K562 (cell line): ENCODE data around the gene ATP10B. TPM values are rescaled to one million over a fixed set of nuclear protein-coding genes. Genes with fewer than 3 reads are reported as not detected.

ENCODE experiments used
- ATAC-seq: fragments of 200-7000 bp; cut with Tn5 transposase; 3 replicates; pipeline ENCODE4 v1.9.1; 2020; ENCODE audit warnings: moderate library complexity
- BruUV-seq: library from RNA; stranded (reverse); fragments of 400-500 nt; replicated peaks from 2 replicates; lab custom pipeline; 2021; lab: Mats Ljungman, UMichigan
- CTCF ChIA-PET: fragments of 300-600 bp; formaldehyde crosslinking; extraction: SDS; loops from one replicate; lab custom pipeline; 2021; ENCODE audit warnings: low intra/inter-chr PET ratio; lab: Yijun Ruan, JAX
- POLR2A ChIA-PET: fragments of 300-600, 350-650 bp; sonication (Branson Sonifier 250); formaldehyde crosslinking; extraction: SDS; loops from one replicate; lab custom pipeline; 2021; ENCODE audit warnings: antibody characterized with exemption, inconsistent platforms; lab: Yijun Ruan, JAX
- DNase-seq, 4 experiments: peaks; one replicate each; pipeline versions ENCODE4 v3.0.0 to v3.0.0-alpha.2; 2011 to 2018; ENCODE audit warnings: low spot score in 3 of 4, mixed read lengths in 3 of 4; ENCODE audit errors: extremely low read depth in 1 of 4
- FAIRE-seq: peaks from 2 replicates; lab custom pipeline; 2011; peaks lifted over from hg19 to GRCh38; lab: Jason Lieb, UNC
- H2AFZ ChIP-seq: 2 replicates; pipeline ENCODE4 v1.6.0; 2011; ENCODE audit warnings: low read depth, low read length, control low read depth, inconsistent platforms
- H3K27ac ChIP-seq: fragments of 200-600 bp; 3 replicates; pipeline ENCODE4 v1.8.0; 2011; ENCODE audit warnings: low read depth, mild to moderate bottlenecking, control low read depth, inconsistent platforms, low read length, moderate library complexity, mixed read lengths; ENCODE audit errors: extremely low read depth
- H3K27me3 ChIP-seq, 2 experiments: fragments of 300-600 bp in 1 of 2; 2 replicates in 1 of 2; 3 replicates in 1 of 2; pipeline versions ENCODE4 v1.6.0 to v1.8.0; 2011; ENCODE audit warnings: inconsistent platforms in 2 of 2, low read length in 2 of 2, mild to moderate bottlenecking in 1 of 2, mixed read lengths in 1 of 2, moderate library complexity in 1 of 2; ENCODE audit not compliant: control insufficient read depth in 2 of 2, insufficient read depth in 2 of 2
- H3K36me3 ChIP-seq: fragments of 300-600 bp; 3 replicates; pipeline ENCODE4 v1.8.0; 2011; ENCODE audit warnings: mild to moderate bottlenecking, low read length, inconsistent platforms; ENCODE audit not compliant: control insufficient read depth, insufficient read depth
- H3K4me1 ChIP-seq, 2 experiments: fragments of 200-600 bp in 1 of 2; replicated peaks in 1 of 2; 2 replicates in 1 of 2; 3 replicates in 1 of 2; pipeline versions ENCODE4 v1.5.1 to v1.8.0; 2011; ENCODE audit warnings: inconsistent platforms in 2 of 2, low read length in 2 of 2, mild to moderate bottlenecking in 1 of 2, mixed read lengths in 1 of 2, moderate library complexity in 1 of 2; ENCODE audit not compliant: control insufficient read depth in 2 of 2, insufficient read depth in 2 of 2
- H3K4me2 ChIP-seq: 2 replicates; pipeline ENCODE4 v1.6.1; 2011; ENCODE audit warnings: low read length, control low read depth, inconsistent platforms, mixed read lengths; ENCODE audit not compliant: insufficient read depth
- H3K4me3 ChIP-seq: fragments of 200-600 bp; sonication (generic), shearing (Covaris generic); 2 replicates; pipeline ENCODE4 v1.5.1; 2016; ENCODE audit warnings: control low read depth, inconsistent platforms
- H3K79me2 ChIP-seq: fragments of 200-600 bp; 3 replicates; pipeline ENCODE4 v1.8.0; 2011; ENCODE audit warnings: low read length, inconsistent platforms; ENCODE audit not compliant: control insufficient read depth, insufficient read depth
- H3K9ac ChIP-seq, 2 experiments: 2 replicates each; pipeline versions ENCODE4 v1.6.0 to v1.6.1; 2011; ENCODE audit warnings: low read depth in 2 of 2, low read length in 2 of 2, control low read depth in 1 of 2, inconsistent platforms in 1 of 2, mild to moderate bottlenecking in 1 of 2, mixed read lengths in 1 of 2; ENCODE audit not compliant: insufficient read depth in 1 of 2
- H3K9me1 ChIP-seq: one replicate; pipeline ENCODE4 v1.6.0; 2011; ENCODE audit warnings: inconsistent platforms, mild to moderate bottlenecking, low read length, moderate library complexity; ENCODE audit not compliant: control insufficient read depth, insufficient read depth
- H3K9me3 ChIP-seq: replicated peaks from 2 replicates; pipeline ENCODE4 v1.5.1; 2011; ENCODE audit warnings: low read depth, low read length, inconsistent platforms; ENCODE audit not compliant: control insufficient read depth, insufficient read depth
- H4K20me1 ChIP-seq: replicated peaks from 2 replicates; pipeline ENCODE4 v1.6.1; 2011; ENCODE audit warnings: low read length, inconsistent platforms, mixed read lengths; ENCODE audit not compliant: control insufficient read depth, insufficient read depth
- ARNT ChIP-seq, 2 experiments: fragments of 450-650 bp; IDR thresholded peaks; 2 replicates each; pipeline ENCODE4 v1.6.1; 2016; ENCODE audit warnings: mild to moderate bottlenecking in 1 of 2
- CAMTA2 ChIP-seq: fragments of 250-450 bp; sonication (Bioruptor Pico); conservative IDR thresholded peaks from 2 replicates; pipeline ENCODE4 v1.5.1; 2022
- ESRRA ChIP-seq: fragments of 450-650 bp; IDR thresholded peaks from 2 replicates; pipeline ENCODE4 v1.6.1; 2014; ENCODE audit warnings: low read depth, mild to moderate bottlenecking, moderate library complexity, borderline replicate concordance
- ETS1 ChIP-seq: conservative IDR thresholded peaks from 2 replicates; pipeline ENCODE4 v1.6.1; 2011; ENCODE audit warnings: low read depth, mild to moderate bottlenecking, low read length; ENCODE audit not compliant: control insufficient read depth
- FOSL1 ChIP-seq: fragments of 200-800 bp; sonication (Bioruptor generic); conservative IDR thresholded peaks from 2 replicates; pipeline ENCODE4 v1.6.1; 2016; ENCODE audit warnings: missing genetic modification characterization, missing compliant biosample characterization
- HLTF ChIP-seq: fragments of 450-650 bp; IDR thresholded peaks from 2 replicates; pipeline ENCODE4 v1.6.1; 2016
- MAFK ChIP-seq: IDR thresholded peaks from 2 replicates; pipeline ENCODE4 v1.6.1; 2011; ENCODE audit warnings: low read length, improper control_type of control experiment
- NCOA6 ChIP-seq: fragments of 450-650 bp; IDR thresholded peaks from 2 replicates; pipeline ENCODE4 v1.6.1; 2017; ENCODE audit warnings: mild to moderate bottlenecking
- NUFIP1 ChIP-seq: fragments of 450-650 bp; IDR thresholded peaks from 2 replicates; pipeline ENCODE4 v1.6.1; 2018; ENCODE audit not compliant: partially characterized antibody
- PCBP1 ChIP-seq: fragments of 200-400 bp; formaldehyde crosslinking; IDR thresholded peaks from 2 replicates; pipeline ENCODE4 v1.6.1; 2018; ENCODE audit warnings: mild to moderate bottlenecking, low read depth, low read length; ENCODE audit not compliant: poor library complexity, severe bottlenecking
- POLR2AphosphoS2 ChIP-seq: IDR thresholded peaks from 2 replicates; pipeline ENCODE4 v1.6.1; 2012; ENCODE audit warnings: low read length, improper control_type of control experiment
- SRSF9 ChIP-seq: fragments of 200-400 bp; formaldehyde crosslinking; IDR thresholded peaks from 2 replicates; pipeline ENCODE4 v1.6.1; 2017; ENCODE audit warnings: low read depth, low read length, borderline replicate concordance
- WGBS: fragments of 100-300 bp; shearing (Covaris generic); methylation state at CpG from one replicate; pipeline ENCODE4 v1.1.6; 2016; ENCODE audit warnings: low coverage, mixed read lengths; ENCODE audit not compliant: insufficient coverage; ENCODE audit errors: missing lambda C conversion rate; 5-methylcytosine and 5-hydroxymethylcytosine counted together
- in situ Hi-C: fragments of 300-500 bp; cut with MboI; formaldehyde crosslinking; loops from 4 replicates; pipeline ENCODE4 v1.15.0; 2018; ENCODE audit warnings: inconsistent platforms, mixed read lengths
- intact Hi-C: fragments of 100-400 bp; cut with micrococcal nuclease; formaldehyde crosslinking; loops from 2 replicates; pipeline ENCODE4 v1.14.2; 2022
- polyA plus RNA-seq, 8 experiments: library from polyadenylated mRNA; depleted of rRNA in 4 of 8; stranded (reverse) in 5 of 8; unstranded in 3 of 8; fragments of >200 nt; fragmentation: Nextera tagmentation in 2 of 8; fragmentation: Illumina TruSeq in 1 of 8; extraction: Ambion mirVana in 2 of 8; extraction: Trizol in 1 of 8; gene quantifications; 2 replicates each; pipeline versions ENCODE4 v1.2.1 to v1.2.3, GENCODE V29; 2011 to 2014; ENCODE audit warnings: inconsistent platforms in 1 of 8, missing spikeins in 1 of 8
- total RNA-seq, 7 experiments: library from RNA; depleted of rRNA in 6 of 7; stranded (reverse); fragments of >200 nt in 6 of 7; fragmentation: Illumina TruSeq in 2 of 7; extraction: Trizol in 2 of 7; gene quantifications; 2 replicates each; pipeline versions ENCODE4 v1.2.1 to v1.2.3, GENCODE V29; 2011 to 2021; ENCODE audit warnings: low replicate concordance in 1 of 7
- TF ChIP-seq, protein P1 (sequence below): sonication (generic); formaldehyde crosslinking; IDR thresholded peaks from 2 replicates; pipeline ENCODE4 v1.8.0; 2023; ENCODE audit warnings: mild to moderate bottlenecking, missing genetic modification reagents

ATP10B gene
- total and polyA plus RNA-seq, 9 of the 15 experiments (the other 6 are each of a cell fraction or from before 2014, with no cell fraction given) = 0.04 TPM; not detected in 8

GRCh38 chr5:160573318-160573717 lies 278.7 kb downstream of the ATP10B start:
- H4K20me1 ChIP-seq = no peaks in the 10 kb centered on the region
- no peak for FAIRE-seq
- in situ Hi-C loops (no loop called here), intact Hi-C loops (no loop called here)
- TF ChIP-seq, protein P1, sequence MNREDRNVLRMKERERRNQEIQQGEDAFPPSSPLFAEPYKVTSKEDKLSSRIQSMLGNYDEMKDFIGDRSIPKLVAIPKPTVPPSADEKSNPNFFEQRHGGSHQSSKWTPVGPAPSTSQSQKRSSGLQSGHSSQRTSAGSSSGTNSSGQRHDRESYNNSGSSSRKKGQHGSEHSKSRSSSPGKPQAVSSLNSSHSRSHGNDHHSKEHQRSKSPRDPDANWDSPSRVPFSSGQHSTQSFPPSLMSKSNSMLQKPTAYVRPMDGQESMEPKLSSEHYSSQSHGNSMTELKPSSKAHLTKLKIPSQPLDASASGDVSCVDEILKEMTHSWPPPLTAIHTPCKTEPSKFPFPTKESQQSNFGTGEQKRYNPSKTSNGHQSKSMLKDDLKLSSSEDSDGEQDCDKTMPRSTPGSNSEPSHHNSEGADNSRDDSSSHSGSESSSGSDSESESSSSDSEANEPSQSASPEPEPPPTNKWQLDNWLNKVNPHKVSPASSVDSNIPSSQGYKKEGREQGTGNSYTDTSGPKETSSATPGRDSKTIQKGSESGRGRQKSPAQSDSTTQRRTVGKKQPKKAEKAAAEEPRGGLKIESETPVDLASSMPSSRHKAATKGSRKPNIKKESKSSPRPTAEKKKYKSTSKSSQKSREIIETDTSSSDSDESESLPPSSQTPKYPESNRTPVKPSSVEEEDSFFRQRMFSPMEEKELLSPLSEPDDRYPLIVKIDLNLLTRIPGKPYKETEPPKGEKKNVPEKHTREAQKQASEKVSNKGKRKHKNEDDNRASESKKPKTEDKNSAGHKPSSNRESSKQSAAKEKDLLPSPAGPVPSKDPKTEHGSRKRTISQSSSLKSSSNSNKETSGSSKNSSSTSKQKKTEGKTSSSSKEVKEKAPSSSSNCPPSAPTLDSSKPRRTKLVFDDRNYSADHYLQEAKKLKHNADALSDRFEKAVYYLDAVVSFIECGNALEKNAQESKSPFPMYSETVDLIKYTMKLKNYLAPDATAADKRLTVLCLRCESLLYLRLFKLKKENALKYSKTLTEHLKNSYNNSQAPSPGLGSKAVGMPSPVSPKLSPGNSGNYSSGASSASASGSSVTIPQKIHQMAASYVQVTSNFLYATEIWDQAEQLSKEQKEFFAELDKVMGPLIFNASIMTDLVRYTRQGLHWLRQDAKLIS (CRISPR knock-in tag) = no peak
- TF ChIP-seq NCOA6 = no peak
- no peak for TF ChIP-seq MAFK
- TF ChIP-seq PCBP1 = no peak
- TF ChIP-seq FOSL1 = no peak
- TF ChIP-seq POLR2AphosphoS2 = no peak
- no peak for TF ChIP-seq ESRRA
- TF ChIP-seq ETS1 = no peak
- no peak for TF ChIP-seq SRSF9
- TF ChIP-seq NUFIP1 = no peak
- no peak for TF ChIP-seq CAMTA2 (CRISPR knock-in tag)
- TF ChIP-seq HLTF = no peak
- no peak for TF ChIP-seq ARNT (IDR thresholded peaks at IDR 0.05)
- TF ChIP-seq, all 486 proteins: peak for 0
- no peak for ATAC-seq
- no peak overlapping the region for H3K9ac ChIP-seq
- no peaks in the 10 kb centered on the region for H3K79me2 ChIP-seq
- DNase-seq = no peak
- no peak overlapping the region for H3K4me3 ChIP-seq
- ChIA-PET POLR2A (no interaction called here), CTCF (no interaction called here)
- H3K27me3 ChIP-seq = no peaks in the 10 kb centered on the region
- no peaks in the 10 kb centered on the region for H3K9me1 ChIP-seq
- no peaks in the 10 kb centered on the region for H3K9me3 ChIP-seq
- H2AFZ ChIP-seq = no peak overlapping the region
- H3K36me3 ChIP-seq = no peaks in the 10 kb centered on the region
- no peaks in the 10 kb centered on the region for H3K4me1 ChIP-seq
- H3K27ac ChIP-seq = no peak overlapping the region
- no TSS peak for BruUV-seq
- no peak overlapping the region for H3K4me2 ChIP-seq
- 0% methylated on average over 3 of the region's 3 CpGs for WGBS
